HG03039 (cell line): Measurements from ENCODE around the gene HOXB5.

ENCODE experiments used
- ATAC-seq: cut with Tn5 transposase; IDR thresholded peaks from one replicate; pipeline ENCODE4 v1.9.1; 2021; ENCODE audit warnings: mild to moderate bottlenecking, moderate library complexity; ENCODE audit not compliant: unreplicated experiment

The HOXB5 gene

GRCh38 chr17:48630009-48630924 is 36.7 kb upstream of the HOXB5 start:
- ATAC-seq = no peak

- no peak for ATAC-seq
Measured at GRCh38 chr17:48629411-48629759, 35.8 kb upstream of the HOXB5 start.

- ATAC-seq = no peak
Measured at GRCh38 chr17:48628649-48629410, 35.3 kb upstream of the HOXB5 start.

DNA sequence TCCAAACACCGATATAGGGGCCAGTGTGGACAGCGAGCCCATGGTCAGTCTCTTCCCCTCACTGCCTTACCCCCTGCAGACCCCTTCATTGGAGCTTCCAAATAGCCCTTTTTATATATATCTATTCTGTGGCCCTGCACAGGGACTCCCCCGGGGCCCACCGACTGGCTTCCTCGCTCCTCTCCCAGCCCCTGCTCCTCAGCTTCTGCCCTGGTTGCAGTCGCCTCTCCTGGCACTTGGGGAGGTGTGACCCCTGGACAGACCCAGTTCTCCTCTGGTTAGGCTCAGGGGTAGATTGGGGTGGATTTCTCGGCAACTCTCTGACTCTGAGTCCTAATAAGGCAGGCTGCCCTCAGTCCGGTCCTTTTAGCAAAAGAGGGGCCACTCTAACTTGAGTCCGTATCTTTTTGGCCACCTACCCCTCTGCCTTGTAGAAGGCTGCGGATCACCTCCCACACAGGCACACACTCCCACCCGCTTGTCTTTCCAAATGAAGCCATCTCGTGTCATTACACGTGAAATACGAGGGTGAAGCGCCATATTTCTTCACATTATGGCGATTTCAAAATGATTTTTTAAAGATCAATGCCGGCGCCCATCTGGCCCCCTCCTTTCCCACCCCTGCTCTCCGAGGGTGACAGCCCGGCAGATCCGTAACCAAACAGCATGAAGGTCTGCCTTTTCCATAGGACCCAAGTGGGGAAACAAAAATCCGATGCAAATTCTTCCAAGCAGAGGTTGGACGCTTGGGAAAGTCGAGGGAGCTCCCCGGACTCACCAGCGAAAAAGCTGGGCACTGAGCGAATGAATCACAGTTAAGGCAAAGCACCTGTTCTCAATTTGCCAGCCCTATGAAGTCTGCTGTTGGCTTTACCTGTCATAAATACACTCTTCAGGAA is 34.3 kb upstream of the HOXB5 start:
- ATAC-seq = no peak

GRCh38 chr17:48627118-48627597 is 33.6 kb upstream of the HOXB5 start:
- no peak for ATAC-seq

- ATAC-seq = no peak
Measured at GRCh38 chr17:48626245-48627117, 32.9 kb upstream of the HOXB5 start, which contains the start of gene HOXB9. Gene HOXB9, minus strand, starts transcription at chr17:48626358. Its CDS starts 89 bp downstream, at chr17:48626269.

DNA sequence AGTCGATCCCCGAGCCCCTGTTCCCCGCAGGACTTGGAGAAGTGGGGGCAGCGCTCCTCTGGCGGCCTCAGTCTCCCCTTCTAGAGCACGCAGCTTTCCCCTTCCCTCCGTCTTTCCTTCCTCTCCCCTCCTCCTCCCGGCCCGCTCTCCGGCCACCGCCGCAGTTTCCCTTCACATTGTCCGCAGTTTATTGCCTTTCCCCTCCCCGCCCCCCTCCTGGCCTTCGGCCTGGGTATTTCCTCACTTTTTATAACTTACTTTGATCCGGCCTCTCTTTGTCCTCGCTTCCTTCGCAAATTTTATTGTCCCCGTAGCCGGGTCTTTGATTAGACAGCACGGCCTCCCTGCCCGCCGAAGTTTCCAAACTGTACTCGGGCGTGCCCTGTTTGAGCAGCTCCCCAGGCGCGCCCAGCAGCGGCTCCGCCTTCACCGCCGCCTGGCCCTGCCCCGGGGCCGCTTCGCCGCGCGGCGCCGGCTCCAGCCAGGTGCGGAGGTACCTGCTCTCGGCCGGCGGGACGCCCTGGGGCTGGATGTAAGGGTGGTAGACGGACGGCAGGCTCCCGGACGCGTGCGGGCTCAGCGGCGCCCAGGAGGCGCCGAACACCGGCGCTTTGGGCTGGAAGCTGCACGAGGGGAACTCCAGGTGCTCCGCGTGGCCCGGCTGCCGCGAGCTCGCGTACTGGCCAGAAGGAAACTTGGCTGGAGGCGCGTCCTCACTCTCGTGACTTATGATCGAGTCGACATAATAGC is 32.1 kb upstream of the HOXB5 start:
- ATAC-seq = no peak

GRCh38 chr17:48624544-48625494 is 31.2 kb upstream of the HOXB5 start:
- no peak for ATAC-seq

DNA sequence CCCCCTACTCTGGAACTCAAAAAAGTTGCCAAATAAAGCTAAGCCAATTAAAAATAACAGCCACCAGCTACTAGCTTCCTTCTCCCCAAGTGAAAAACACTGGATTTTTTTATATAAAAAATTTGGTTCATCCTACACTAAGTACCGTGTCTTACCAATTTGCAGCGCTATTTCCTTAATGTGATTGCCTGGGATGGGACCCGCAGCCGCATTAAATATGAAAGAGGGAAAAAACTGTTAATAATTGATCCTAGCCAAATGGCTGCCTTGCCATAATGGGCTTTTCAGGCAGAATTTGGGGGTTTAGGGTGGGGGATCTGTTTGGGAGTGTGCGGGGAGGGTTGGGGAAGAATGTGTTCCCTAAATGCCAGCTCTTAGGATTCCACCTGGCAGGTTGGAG is 30.5 kb upstream of the HOXB5 start:
- ATAC-seq = no peak

DNA sequence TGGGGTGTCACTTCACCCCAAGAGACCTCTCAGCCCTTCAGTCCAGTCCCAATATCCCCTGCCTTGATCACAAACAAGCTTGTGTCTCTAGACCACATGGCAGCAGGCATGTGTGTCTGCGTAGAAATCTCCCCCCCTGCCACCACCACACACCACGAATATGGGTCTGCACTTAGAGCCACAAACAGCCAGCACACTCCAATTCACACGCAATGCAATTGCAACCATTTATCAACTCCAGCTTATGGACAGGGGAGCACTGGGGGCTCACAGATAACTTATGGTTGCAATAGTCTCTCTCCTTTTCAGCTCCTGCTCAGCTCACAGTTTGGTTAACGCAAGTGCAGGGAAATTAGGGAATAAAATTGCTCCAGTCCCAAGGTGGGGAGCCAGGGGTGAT is 30.0 kb upstream of the HOXB5 start:
- no peak for ATAC-seq

- no peak for ATAC-seq
Measured at GRCh38 chr17:48622857-48623256, 29.3 kb upstream of the HOXB5 start.

DNA sequence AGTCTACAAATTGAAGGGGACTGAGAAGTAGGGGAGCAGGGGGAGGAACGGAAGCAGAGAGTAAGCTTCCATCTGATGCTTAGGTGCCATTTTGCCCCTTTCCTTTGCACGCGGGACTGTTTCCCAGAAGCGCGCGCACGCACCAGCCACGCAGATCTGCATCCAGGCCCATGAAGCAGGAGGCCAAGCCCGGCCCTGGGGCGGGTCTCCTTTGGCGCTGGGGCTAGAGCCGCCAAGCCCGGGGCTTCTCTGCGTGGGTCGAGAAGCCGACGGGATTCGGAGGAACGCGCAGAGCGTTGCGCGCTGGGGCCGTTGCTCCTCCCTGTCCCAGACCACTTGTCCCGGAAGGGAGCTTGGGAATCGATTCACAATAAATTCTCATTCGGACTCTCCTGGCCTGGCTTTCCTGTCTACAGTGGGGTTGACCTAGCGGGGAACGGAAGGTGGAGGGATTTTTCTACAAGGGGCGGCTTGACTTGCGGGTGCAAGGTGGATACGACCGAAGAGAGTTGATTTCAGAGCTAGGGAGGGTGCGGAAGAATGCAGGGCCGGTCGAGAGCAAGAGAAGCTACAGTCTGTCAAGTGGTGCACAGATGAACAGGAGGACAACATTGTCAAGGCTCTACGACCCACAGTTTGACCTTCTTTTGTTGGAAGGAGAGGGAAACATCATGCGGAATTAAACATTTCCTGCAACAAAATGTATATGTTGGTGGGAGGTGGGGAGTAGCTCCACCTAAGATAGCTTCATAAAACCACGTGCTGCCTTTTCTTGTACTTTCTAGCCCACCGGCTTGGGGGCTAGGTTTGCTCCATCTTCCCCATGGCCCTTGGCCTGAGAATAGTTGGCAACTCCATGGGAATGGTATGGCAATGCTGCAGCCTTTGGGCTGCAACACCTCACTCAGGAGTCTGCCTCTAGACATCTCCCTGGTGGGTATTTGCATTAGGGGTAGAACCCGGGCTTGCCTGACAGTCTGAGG is 28.1 kb upstream of the HOXB5 start:
- ATAC-seq = no peak

- no peak for ATAC-seq
Measured at GRCh38 chr17:48620461-48621139, 27.0 kb upstream of the HOXB5 start.

GRCh38 chr17:48619826-48620449 is 26.4 kb upstream of the HOXB5 start:
- no peak for ATAC-seq

GRCh38 chr17:48618256-48618896 is 24.8 kb upstream of the HOXB5 start:
- no peak for ATAC-seq
